HL-60/S4 (cell line): ENCODE measurements around the gene ZNF554.
"Not testable (repeated sequence)": the region's sequence is repeated elsewhere in the genome, so short reads cannot be mapped to it uniquely, and the experiment has no call there.

Experiments used
- in situ Hi-C: fragments of 300-500 bp; cut with MboI; formaldehyde crosslinking; loops from 2 replicates; pipeline ENCODE4 v1.14.3; 2022; ENCODE audit warnings: low sequenced_read_pairs

The ZNF554 gene

DNA sequence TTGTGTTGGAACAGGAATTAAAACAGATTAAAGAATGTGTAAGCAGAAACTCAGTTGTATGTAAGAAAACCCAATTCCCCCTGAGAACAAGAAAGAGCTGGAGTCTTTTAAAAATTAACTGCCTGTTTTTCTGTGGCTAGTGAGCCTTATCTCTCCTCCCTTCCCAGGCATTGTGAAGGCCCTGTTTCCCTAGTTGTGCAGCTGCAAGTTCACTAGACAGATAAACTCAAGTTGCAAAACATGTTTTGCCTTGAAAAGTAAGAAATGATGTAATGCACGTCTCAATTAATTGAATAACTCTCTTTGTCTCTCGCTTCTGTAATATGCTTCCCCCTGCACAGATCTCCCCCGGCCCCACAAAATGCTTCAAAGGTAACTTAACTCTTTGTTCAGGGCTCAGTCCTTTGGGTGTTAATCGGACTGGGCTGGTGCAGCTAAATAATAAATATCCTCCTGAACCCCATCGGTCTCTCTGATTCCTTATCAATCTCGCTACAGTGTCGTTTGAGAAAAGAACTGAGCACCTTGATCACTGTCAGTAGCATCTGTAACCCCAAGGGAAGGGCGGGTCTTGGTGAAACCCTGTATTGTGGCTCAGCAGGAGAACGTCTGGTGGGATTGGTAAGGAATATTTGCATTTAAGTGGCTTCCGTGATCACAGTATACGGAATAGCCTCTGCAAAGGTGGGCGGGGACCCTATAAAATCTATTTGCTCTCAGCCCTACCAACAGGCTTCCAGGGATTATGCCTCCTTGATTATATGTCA, 45.8 kb downstream of the ZNF554 start:
- in situ Hi-C loops, result no loop called here

DNA sequence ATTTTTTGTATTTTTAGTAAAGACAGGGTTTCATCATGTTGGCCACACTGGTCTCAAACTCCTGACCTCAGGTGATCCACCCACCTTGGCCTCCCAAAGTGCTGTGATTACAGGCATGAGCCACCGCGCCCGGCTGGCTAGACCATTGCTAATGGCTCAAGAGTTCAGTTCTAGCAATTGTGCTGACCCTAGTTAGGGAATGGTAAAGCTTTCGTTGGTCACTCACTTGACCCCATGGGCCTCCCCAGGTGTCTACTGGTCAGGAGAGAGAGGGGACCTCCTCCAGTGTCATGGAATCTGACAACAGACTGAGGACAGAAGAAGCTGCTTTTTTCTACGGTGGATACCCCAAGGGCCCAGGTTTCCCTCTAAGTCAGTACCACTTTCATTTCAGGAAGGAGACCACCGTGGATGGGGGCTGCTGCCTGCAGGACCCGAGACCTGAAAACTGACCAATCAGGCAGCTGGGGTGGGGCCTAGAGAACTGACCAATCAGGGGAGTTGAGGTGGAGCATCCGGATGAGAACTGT, 46.9 kb downstream of the ZNF554 start:
- in situ Hi-C loops, result no loop called here

GRCh38 chr19:2867025-2867991, 47.6 kb downstream of the ZNF554 start, which contains the start of gene ZNF556:
ZNF556 (plus strand) TSS chr19:2867335; CDS start chr19:2867422, 87 bp downstream.
- in situ Hi-C loops, result no loop called here

DNA sequence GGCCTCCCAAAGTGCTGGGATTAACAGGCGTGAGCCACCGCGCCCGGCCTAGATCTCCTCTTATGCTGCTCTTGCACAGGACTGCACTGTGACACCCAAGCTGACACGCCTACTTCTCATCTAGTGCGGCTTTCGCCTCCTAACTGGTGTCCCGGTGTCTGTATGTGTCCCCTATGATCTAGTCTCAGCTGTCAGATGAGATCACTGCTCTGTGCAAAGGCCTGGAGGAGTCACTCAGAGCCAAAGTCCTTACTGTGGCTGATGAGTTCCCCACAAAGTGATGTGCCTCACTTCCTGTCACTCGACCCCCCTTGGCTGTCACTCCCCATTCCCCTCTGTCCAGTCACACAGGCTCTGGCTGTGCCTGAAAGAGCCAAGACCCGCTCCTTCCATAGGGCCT, 50.0 kb downstream of the ZNF554 start:
- in situ Hi-C loops, result no loop called here

GRCh38 chr19:2872175-2872574, 52.5 kb downstream of the ZNF554 start:
- in situ Hi-C loops, result not testable (repeated sequence)

- in situ Hi-C loops, result no loop called here
Observed at GRCh38 chr19:2877398-2878331, 58.0 kb downstream of the ZNF554 start.

DNA sequence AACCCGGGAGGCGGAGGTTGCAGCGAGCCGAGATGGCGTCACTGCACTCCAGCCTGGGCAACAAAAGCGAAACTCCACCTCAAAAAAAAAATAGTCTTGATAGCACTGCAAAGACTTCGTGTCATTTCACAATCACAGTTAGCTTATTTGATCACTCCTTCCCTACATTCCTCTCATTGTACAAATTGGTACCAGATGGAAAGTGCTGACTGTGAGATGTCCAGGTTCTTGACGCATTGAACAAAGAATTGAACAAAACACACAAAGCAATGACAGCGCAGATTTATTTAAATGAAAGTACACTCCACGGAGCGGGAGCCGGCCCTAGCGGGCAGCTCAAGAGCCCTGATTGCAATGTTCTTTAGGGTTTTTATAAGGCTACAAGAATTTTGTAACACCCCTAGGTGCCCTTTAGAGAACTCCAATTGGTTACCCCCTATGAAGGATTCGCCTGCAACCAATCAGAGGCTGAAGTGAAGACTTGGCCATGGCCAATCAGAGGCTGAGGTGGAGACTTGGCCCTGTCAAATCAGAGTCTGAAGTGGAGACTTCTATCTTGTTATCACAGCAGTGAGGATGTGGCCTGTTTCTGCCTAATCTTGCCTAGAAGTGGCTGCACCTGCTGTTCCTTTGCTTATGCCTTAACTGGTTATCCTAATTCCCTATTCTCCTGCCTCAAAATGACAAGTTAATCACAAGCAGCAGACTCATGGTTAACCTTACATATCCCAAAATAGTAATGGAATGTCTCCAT, 64.2 kb downstream of the ZNF554 start:
- in situ Hi-C loops, result no loop called here

DNA sequence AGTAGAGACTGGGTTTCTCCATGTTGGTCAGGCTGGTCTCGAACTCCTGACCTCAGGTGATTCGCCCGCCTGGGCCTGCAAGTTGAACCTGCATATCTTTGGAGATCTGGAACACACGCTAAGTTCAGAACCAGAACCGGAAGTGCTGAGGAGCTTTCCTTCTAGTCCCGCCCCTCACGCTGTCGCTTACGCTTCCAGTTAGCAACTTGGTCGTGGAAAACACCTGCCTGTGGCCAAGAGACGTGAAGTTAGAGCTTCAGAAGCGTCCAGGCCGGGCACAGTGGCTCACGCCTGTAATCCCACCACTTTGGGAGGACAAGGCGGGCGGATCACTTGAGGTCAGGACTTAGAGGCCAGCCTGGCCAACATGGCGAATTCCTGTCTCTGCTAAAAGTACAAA, 66.1 kb downstream of the ZNF554 start:
- in situ Hi-C loops, result no loop called here
